ENCODE data around the gene MSANTD2. TPM values are rescaled to one million over a fixed set of nuclear protein-coding genes. Genes with fewer than 3 reads are reported as not detected.

MSANTD2 gene
- total and polyA plus RNA-seq, 2 donors (not counting 1 experiment from before 2014, with no cell fraction given) = 11.1 to 26.8 TPM

GRCh38 chr11:124821995-124822730 is 22.0 kb upstream of the MSANTD2 start:
- ATAC-seq (ENCODE audit: low read depth) = no peak
- ChIA-PET POLR2A (no interaction called here), CTCF (interaction anchor here (1.1 kb wide), 1 partner anchor 14 kb away, joined by 5 read pairs; no protein-coding TSS in a partner anchor)
- H3K27me3 ChIP-seq (replicated peaks in 1 of 4; ENCODE audit: control extremely low read depth in 1 of 4, control insufficient read depth in 3 of 4, insufficient read depth in 4 of 4, low read length in 3 of 4) = peaks cover 0 to 25% (median 9%) of the 10 kb centered on the region in 4 experiments
- no peak overlapping the region for H3K4me3 ChIP-seq (ENCODE audit: control extremely low read depth in 1 of 5, extremely low read depth in 1 of 5, insufficient read depth in 1 of 5, low read depth in 2 of 5, low read length in 4 of 5)
- no peaks in the 10 kb centered on the region for H3K36me3 ChIP-seq (replicated peaks in 1 of 2; ENCODE audit: control extremely low read depth in 1 of 2, control insufficient read depth in 1 of 2, extremely low read depth in 1 of 2, insufficient read depth in 2 of 2, low read length in 1 of 2)
- H3K9ac ChIP-seq (ENCODE audit: low read length) = no peak overlapping the region
- no peak overlapping the region for H3K27ac Mint-ChIP-seq
- no peak overlapping the region for H2AFZ ChIP-seq (ENCODE audit: insufficient read depth, low read depth, low read length, poor library complexity, severe bottlenecking)
- no peaks in the 10 kb centered on the region for H3K4me1 Mint-ChIP-seq
- no peak overlapping the region for H3K4me3 Mint-ChIP-seq
- H3K9me3 Mint-ChIP-seq (ENCODE audit: insufficient read depth) = no peaks in the 10 kb centered on the region
- peaks cover 53% of the 10 kb centered on the region for H3K27me3 Mint-ChIP-seq
- H4K20me1 ChIP-seq (ENCODE audit: control insufficient read depth, insufficient read depth, low read length, poor library complexity, severe bottlenecking) = no peaks in the 10 kb centered on the region
- 84% methylated on average over 6 of the region's 6 CpGs for WGBS (ENCODE audit: insufficient coverage)
- peaks cover 0 to 3% (median 0%) of the 10 kb centered on the region in 3 donors for H3K9me3 ChIP-seq (ENCODE audit: control extremely low read depth in 1 of 3, control insufficient read depth in 2 of 3, insufficient read depth in 1 of 3, low read length in 2 of 3)
- no peaks in the 10 kb centered on the region for H3K4me1 ChIP-seq (ENCODE audit: control insufficient read depth in 2 of 2, insufficient read depth in 2 of 2, low read length in 2 of 2)
- intact Hi-C loops (cut with micrococcal nuclease) = no loop called here
- H3K79me2 ChIP-seq (ENCODE audit: control insufficient read depth, insufficient read depth, low read length) = no peaks in the 10 kb centered on the region
- TF ChIP-seq CTCF (IDR thresholded peaks at IDR 0.05) (no peak), EZH2 (IDR thresholded peaks at IDR 0.05; ENCODE audit: borderline replicate concordance, insufficient read depth, low read depth, low read length, poor library complexity, severe bottlenecking) (no peak)
- H3K27ac ChIP-seq (ENCODE audit: low read length in 2 of 2) = no peak overlapping the region
- no peak overlapping the region for H3K4me2 ChIP-seq (replicated peaks; ENCODE audit: low read depth, low read length, poor library complexity, severe bottlenecking)
- DNase-seq = no peak

DNA sequence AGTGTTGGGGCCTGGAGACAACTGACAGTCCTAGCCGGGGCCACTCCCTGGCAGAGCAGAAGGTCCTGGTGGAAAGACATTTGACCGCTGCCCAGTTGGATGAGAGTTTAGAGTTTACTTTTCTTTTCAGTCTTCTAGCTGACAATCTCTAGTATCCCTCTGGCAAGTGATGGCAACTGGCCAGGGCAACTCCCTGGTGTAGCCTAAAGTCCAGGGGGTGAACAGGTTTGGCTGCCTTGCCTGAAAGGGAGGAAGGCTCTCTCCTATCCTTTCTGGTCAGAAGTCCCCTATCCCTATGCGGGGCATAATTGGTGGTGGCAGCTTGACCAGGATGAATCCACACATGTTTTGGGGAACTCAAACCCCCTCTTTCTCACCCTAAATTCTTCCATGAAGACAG is 16.8 kb upstream of the MSANTD2 start:
- Histone ChIP-seq H3K4me2 (replicated peaks; ENCODE audit: low read depth, low read length, poor library complexity, severe bottlenecking) (no peak overlapping the region), H3K79me2 (ENCODE audit: control insufficient read depth, insufficient read depth, low read length) (no peaks in the 10 kb centered on the region), H3K4me1 (ENCODE audit: control insufficient read depth in 2 of 2, insufficient read depth in 2 of 2, low read length in 2 of 2) (no peaks in the 10 kb centered on the region), H4K20me1 (ENCODE audit: control insufficient read depth, insufficient read depth, low read length, poor library complexity, severe bottlenecking) (no peaks in the 10 kb centered on the region), H3K27ac (ENCODE audit: low read length in 2 of 2) (no peak overlapping the region), H3K36me3 (replicated peaks in 1 of 2; ENCODE audit: control extremely low read depth in 1 of 2, control insufficient read depth in 1 of 2, extremely low read depth in 1 of 2, insufficient read depth in 2 of 2, low read length in 1 of 2) (no peaks in the 10 kb centered on the region), H2AFZ (ENCODE audit: insufficient read depth, low read depth, low read length, poor library complexity, severe bottlenecking) (no peak overlapping the region), H3K9me3 (ENCODE audit: control extremely low read depth in 1 of 3, control insufficient read depth in 2 of 3, insufficient read depth in 1 of 3, low read length in 2 of 3) (peaks cover 0 to 3% (median 0%) of the 10 kb centered on the region in 3 donors), H3K27me3 (replicated peaks in 1 of 4; ENCODE audit: control extremely low read depth in 1 of 4, control insufficient read depth in 3 of 4, insufficient read depth in 4 of 4, low read length in 3 of 4) (peaks cover 0 to 27% (median 11%) of the 10 kb centered on the region in 4 experiments), H3K9ac (ENCODE audit: low read length) (no peak overlapping the region), H3K4me3 (ENCODE audit: control extremely low read depth in 1 of 5, extremely low read depth in 1 of 5, insufficient read depth in 1 of 5, low read depth in 2 of 5, low read length in 4 of 5) (no peak overlapping the region)
- DNase-seq (no peak), ATAC-seq (ENCODE audit: low read depth) (no peak)
- peaks cover 48% of the 10 kb centered on the region for H3K27me3 Mint-ChIP-seq
- no peaks in the 10 kb centered on the region for H3K4me1 Mint-ChIP-seq
- intact Hi-C loops (cut with micrococcal nuclease) = no loop called here
- CTCF ChIA-PET = no interaction called here
- no peak overlapping the region for H3K27ac Mint-ChIP-seq
- WGBS (ENCODE audit: insufficient coverage) = no CpG with 5 or more reads among the region's 3 CpGs
- POLR2A ChIA-PET = no interaction called here
- TF ChIP-seq EZH2 (IDR thresholded peaks at IDR 0.05; ENCODE audit: borderline replicate concordance, insufficient read depth, low read depth, low read length, poor library complexity, severe bottlenecking) = no peak
- TF ChIP-seq CTCF (IDR thresholded peaks at IDR 0.05) = no peak
- no peak overlapping the region for H3K4me3 Mint-ChIP-seq
- no peaks in the 10 kb centered on the region for H3K9me3 Mint-ChIP-seq (ENCODE audit: insufficient read depth)

Measured in B cell (primary cell).